ENCODE measurements around the gene MARCHF10. TPM values are rescaled to one million over a fixed set of nuclear protein-coding genes. Genes with fewer than 3 reads are reported as not detected.

MARCHF10 gene
- total RNA-seq, 5 donors from 2014 or later (not counting 1 experiment from before 2014, with no cell fraction given): 0.10 to 0.23 (median 0.13) TPM; not detected in 2

- Mint-ChIP-seq H3K36me3 (peaks cover 8% of the 10 kb centered on the region), H3K4me3 (no peak overlapping the region), H3K27me3 (no peaks in the 10 kb centered on the region), H3K9me3 (peaks cover 8 to 15% (median 12%) of the 10 kb centered on the region in 3 donors), H3K27ac (no peak overlapping the region), H3K4me1 (no peaks in the 10 kb centered on the region)
- no peak overlapping the region for H3K27ac ChIP-seq (ENCODE audit: low read length)
- no peaks in the 10 kb centered on the region for H3K4me1 ChIP-seq (ENCODE audit: control insufficient read depth in 1 of 2, extremely low read depth in 1 of 2, insufficient read depth in 2 of 2, low read length in 2 of 2)
- ATAC-seq (replicated peaks in 1 of 4): no peak
- no peak for DNase-seq
- no peaks in the 10 kb centered on the region for H3K9me3 ChIP-seq
- H3K36me3 ChIP-seq (ENCODE audit: control insufficient read depth in 2 of 2, extremely low read depth in 1 of 2, insufficient read depth in 1 of 2, low read length in 1 of 2): no peaks in the 10 kb centered on the region
- H3K27me3 ChIP-seq (replicated peaks in 1 of 2; ENCODE audit: control insufficient read depth in 2 of 2, extremely low read depth in 1 of 2, insufficient read depth in 2 of 2, low read length in 1 of 2): peaks cover 0 to 17% of the 10 kb centered on the region in 2 experiments
- H3K4me3 ChIP-seq (ENCODE audit: control insufficient read depth in 1 of 2, extremely low read depth in 1 of 2, low read length in 1 of 2): no peak overlapping the region
- WGBS (ENCODE audit: insufficient coverage): 100% methylated on average over 1 of the region's 2 CpGs
- CTCF ChIA-PET: no interaction called here
- POLR2A ChIA-PET: no interaction called here
These were observed 147.4 kb downstream of the MARCHF10 start for GRCh38 chr17:62660629-62661118.

- POLR2A ChIA-PET: interaction anchor here in 1 of 2 donors (0.5 to 0.6 kb wide), 2 partner anchors 345 to 964 kb away, joined by 3 to 10 read pairs; no protein-coding TSS in a partner anchor
- 79% methylated on average over 6 of the region's 15 CpGs for WGBS (ENCODE audit: insufficient coverage)
- no peaks in the 10 kb centered on the region for H3K9me3 ChIP-seq
These were observed 149.8 kb downstream of the MARCHF10 start for GRCh38 chr17:62658136-62658920.

GRCh38 chr17:62657690-62658089, 150.4 kb downstream of the MARCHF10 start:
- WGBS (ENCODE audit: insufficient coverage): 88% methylated on average over 5 of the region's 9 CpGs
- peaks cover 8 to 15% (median 12%) of the 10 kb centered on the region in 3 donors for H3K9me3 Mint-ChIP-seq
- peaks cover 11 to 13% (median 12%) of the 10 kb centered on the region in 3 donors for H3K4me1 Mint-ChIP-seq
- H3K36me3 Mint-ChIP-seq: peaks cover 8% of the 10 kb centered on the region
- Histone ChIP-seq H3K9me3 (no peaks in the 10 kb centered on the region), H3K36me3 (ENCODE audit: control insufficient read depth in 2 of 2, extremely low read depth in 1 of 2, insufficient read depth in 1 of 2, low read length in 1 of 2) (no peaks in the 10 kb centered on the region), H3K27me3 (replicated peaks in 1 of 2; ENCODE audit: control insufficient read depth in 2 of 2, extremely low read depth in 1 of 2, insufficient read depth in 2 of 2, low read length in 1 of 2) (peaks cover 0 to 32% of the 10 kb centered on the region in 2 experiments), H3K4me1 (ENCODE audit: control insufficient read depth in 1 of 2, extremely low read depth in 1 of 2, insufficient read depth in 2 of 2, low read length in 2 of 2) (peaks cover 7 to 14% of the 10 kb centered on the region in 2 experiments), H3K4me3 (ENCODE audit: control insufficient read depth in 1 of 2, extremely low read depth in 1 of 2, low read length in 1 of 2) (no peak overlapping the region), H3K27ac (ENCODE audit: low read length) (no peak overlapping the region)
- H3K27ac Mint-ChIP-seq: no peak overlapping the region
- no peak overlapping the region for H3K4me3 Mint-ChIP-seq
- DNase-seq: no peak
- ATAC-seq (replicated peaks in 1 of 4): no peak
- CTCF ChIA-PET: interaction anchor here in 1 of 2 donors (0.6 kb wide), 1 partner anchor 597 kb away, joined by 3 read pairs; no protein-coding TSS in a partner anchor
- peaks cover 0 to 3% of the 10 kb centered on the region in 2 donors for H3K27me3 Mint-ChIP-seq
- POLR2A ChIA-PET: interaction anchor here in 1 of 2 donors (0.6 kb wide), 1 partner anchor 345 kb away, joined by 3 read pairs; no protein-coding TSS in a partner anchor

More at GRCh38 chr17:62658136-62658920, 149.8 kb downstream of the MARCHF10 start:
- H3K4me1 ChIP-seq (ENCODE audit: control insufficient read depth in 1 of 2, extremely low read depth in 1 of 2, insufficient read depth in 2 of 2, low read length in 2 of 2): peaks cover 2 to 8% of the 10 kb centered on the region in 2 experiments
- no peak overlapping the region for H3K4me3 ChIP-seq (ENCODE audit: control insufficient read depth in 1 of 2, extremely low read depth in 1 of 2, low read length in 1 of 2)
- no peak overlapping the region for H3K27ac Mint-ChIP-seq
- peaks cover 8% of the 10 kb centered on the region for H3K36me3 Mint-ChIP-seq
- no peak for ATAC-seq (replicated peaks in 1 of 4)
- no peak for DNase-seq
- peaks cover 0 to 25% of the 10 kb centered on the region in 2 experiments for H3K27me3 ChIP-seq (replicated peaks in 1 of 2; ENCODE audit: control insufficient read depth in 2 of 2, extremely low read depth in 1 of 2, insufficient read depth in 2 of 2, low read length in 1 of 2)
- H3K36me3 ChIP-seq (ENCODE audit: control insufficient read depth in 2 of 2, extremely low read depth in 1 of 2, insufficient read depth in 1 of 2, low read length in 1 of 2): no peaks in the 10 kb centered on the region
- no peak overlapping the region for H3K27ac ChIP-seq (ENCODE audit: low read length)
- peaks cover 8 to 15% (median 12%) of the 10 kb centered on the region in 3 donors for H3K9me3 Mint-ChIP-seq
- H3K4me3 Mint-ChIP-seq: no peak overlapping the region
- H3K4me1 Mint-ChIP-seq: peaks cover 5 to 9% (median 8%) of the 10 kb centered on the region in 3 donors
- H3K27me3 Mint-ChIP-seq: peaks cover 0 to 3% of the 10 kb centered on the region in 2 donors
- CTCF ChIA-PET: interaction anchor here in 1 of 2 donors (0.6 kb wide), 1 partner anchor 598 kb away, joined by 3 read pairs; no protein-coding TSS in a partner anchor

GRCh38 chr17:62657145-62657665, 150.9 kb downstream of the MARCHF10 start:
- H3K4me3 ChIP-seq (ENCODE audit: control insufficient read depth in 1 of 2, extremely low read depth in 1 of 2, low read length in 1 of 2): no peak overlapping the region
- ChIA-PET POLR2A (no interaction called here), CTCF (interaction anchor here in 1 of 2 donors (0.5 kb wide), 1 partner anchor 17 kb away, joined by 3 read pairs; no protein-coding TSS in a partner anchor)
- Mint-ChIP-seq H3K4me3 (no peak overlapping the region), H3K27me3 (peaks cover 0 to 3% of the 10 kb centered on the region in 2 donors), H3K9me3 (peaks cover 8 to 15% (median 12%) of the 10 kb centered on the region in 3 donors), H3K36me3 (peaks cover 8% of the 10 kb centered on the region), H3K27ac (no peak overlapping the region), H3K4me1 (peaks cover 15 to 16% (median 16%) of the 10 kb centered on the region in 3 donors)
- H3K27ac ChIP-seq (ENCODE audit: low read length): no peak overlapping the region
- no peaks in the 10 kb centered on the region for H3K9me3 ChIP-seq
- H3K27me3 ChIP-seq (replicated peaks in 1 of 2; ENCODE audit: control insufficient read depth in 2 of 2, extremely low read depth in 1 of 2, insufficient read depth in 2 of 2, low read length in 1 of 2): peaks cover 0 to 37% of the 10 kb centered on the region in 2 experiments
- ATAC-seq (replicated peaks in 1 of 4): no peak
- no peaks in the 10 kb centered on the region for H3K36me3 ChIP-seq (ENCODE audit: control insufficient read depth in 2 of 2, extremely low read depth in 1 of 2, insufficient read depth in 1 of 2, low read length in 1 of 2)
- no peak for DNase-seq
- peaks cover 7 to 19% of the 10 kb centered on the region in 2 experiments for H3K4me1 ChIP-seq (ENCODE audit: control insufficient read depth in 1 of 2, extremely low read depth in 1 of 2, insufficient read depth in 2 of 2, low read length in 2 of 2)
- WGBS (ENCODE audit: insufficient coverage): no CpG with 5 or more reads among the region's 3 CpGs

GRCh38 chr17:62656446-62656845, 151.7 kb downstream of the MARCHF10 start:
- Mint-ChIP-seq H3K36me3 (peaks cover 7% of the 10 kb centered on the region), H3K4me1 (peaks cover 20 to 23% (median 22%) of the 10 kb centered on the region in 3 donors), H3K9me3 (peaks cover 8 to 14% (median 11%) of the 10 kb centered on the region in 3 donors), H3K27ac (no peak overlapping the region), H3K4me3 (no peak overlapping the region), H3K27me3 (peaks cover 0 to 3% of the 10 kb centered on the region in 2 donors)
- Histone ChIP-seq H3K36me3 (ENCODE audit: control insufficient read depth in 2 of 2, extremely low read depth in 1 of 2, insufficient read depth in 1 of 2, low read length in 1 of 2) (no peaks in the 10 kb centered on the region), H3K9me3 (no peaks in the 10 kb centered on the region), H3K4me1 (ENCODE audit: control insufficient read depth in 1 of 2, extremely low read depth in 1 of 2, insufficient read depth in 2 of 2, low read length in 2 of 2) (peaks cover 7 to 22% of the 10 kb centered on the region in 2 experiments), H3K27me3 (replicated peaks in 1 of 2; ENCODE audit: control insufficient read depth in 2 of 2, extremely low read depth in 1 of 2, insufficient read depth in 2 of 2, low read length in 1 of 2) (peaks cover 0 to 39% of the 10 kb centered on the region in 2 experiments), H3K4me3 (ENCODE audit: control insufficient read depth in 1 of 2, extremely low read depth in 1 of 2, low read length in 1 of 2) (no peak overlapping the region), H3K27ac (ENCODE audit: low read length) (no peak overlapping the region)
- 80% methylated on average over 1 of the region's 1 CpG for WGBS (ENCODE audit: insufficient coverage)
- no peak for DNase-seq
- ChIA-PET CTCF (no interaction called here), POLR2A (no interaction called here)
- ATAC-seq (replicated peaks in 1 of 4): no peak

GRCh38 chr17:62655656-62656055, 152.5 kb downstream of the MARCHF10 start:
- peaks cover 0 to 3% of the 10 kb centered on the region in 2 donors for H3K27me3 Mint-ChIP-seq
- Histone ChIP-seq H3K36me3 (ENCODE audit: control insufficient read depth in 2 of 2, extremely low read depth in 1 of 2, insufficient read depth in 1 of 2, low read length in 1 of 2) (no peaks in the 10 kb centered on the region), H3K27me3 (replicated peaks in 1 of 2; ENCODE audit: control insufficient read depth in 2 of 2, extremely low read depth in 1 of 2, insufficient read depth in 2 of 2, low read length in 1 of 2) (peaks cover 0 to 39% of the 10 kb centered on the region in 2 experiments), H3K4me3 (ENCODE audit: control insufficient read depth in 1 of 2, extremely low read depth in 1 of 2, low read length in 1 of 2) (no peak overlapping the region), H3K9me3 (no peaks in the 10 kb centered on the region), H3K4me1 (ENCODE audit: control insufficient read depth in 1 of 2, extremely low read depth in 1 of 2, insufficient read depth in 2 of 2, low read length in 2 of 2) (peaks cover 7 to 22% of the 10 kb centered on the region in 2 experiments), H3K27ac (ENCODE audit: low read length) (no peak overlapping the region)
- 94% methylated on average over 3 of the region's 6 CpGs for WGBS (ENCODE audit: insufficient coverage)
- ChIA-PET CTCF (no interaction called here), POLR2A (interaction anchor here in 1 of 2 donors (0.7 kb wide), 1 partner anchor 18 kb away, joined by 7 read pairs; no protein-coding TSS in a partner anchor)
- H3K27ac Mint-ChIP-seq: no peak overlapping the region
- no peak overlapping the region for H3K4me3 Mint-ChIP-seq
- ATAC-seq (replicated peaks in 1 of 4) (no peak), DNase-seq (no peak)
- peaks cover 2% of the 10 kb centered on the region for H3K36me3 Mint-ChIP-seq
- H3K9me3 Mint-ChIP-seq: peaks cover 3 to 8% (median 3%) of the 10 kb centered on the region in 3 donors
- peaks cover 20 to 23% (median 22%) of the 10 kb centered on the region in 3 donors for H3K4me1 Mint-ChIP-seq

Data from T-cell (primary cell).